OCI-M2 (cell line): ENCODE measurements around the gene FOXN1.

Experiments
- DNase-seq: peaks from one replicate; lab custom pipeline; 2025; ENCODE audit not compliant: unreplicated experiment; lab: John Stamatoyannopoulos, UW

FOXN1 gene

GRCh38 chr17:28477928-28478327, 28.2 kb upstream of the FOXN1 start:
- no peak for DNase-seq

- no peak for DNase-seq
Observed at GRCh38 chr17:28478712-28479615, 27.2 kb upstream of the FOXN1 start.

- no peak for DNase-seq
Observed at GRCh38 chr17:28480278-28480677, 25.9 kb upstream of the FOXN1 start.

GRCh38 chr17:28480799-28481571, 25.2 kb upstream of the FOXN1 start:
- no peak for DNase-seq

GRCh38 chr17:28482551-28483199, 23.5 kb upstream of the FOXN1 start:
- no peak for DNase-seq

- DNase-seq = no peak
Observed at GRCh38 chr17:28484296-28484695, 21.9 kb upstream of the FOXN1 start.

- DNase-seq = no peak
Observed at GRCh38 chr17:28485049-28485448, 21.1 kb upstream of the FOXN1 start.

- DNase-seq = no peak
Observed at GRCh38 chr17:28487881-28488532, 18.1 kb upstream of the FOXN1 start.

GRCh38 chr17:28488533-28489276, 17.4 kb upstream of the FOXN1 start:
- DNase-seq = no peak

- no peak for DNase-seq
Observed at GRCh38 chr17:28491286-28491685, 14.9 kb upstream of the FOXN1 start.

- no peak for DNase-seq
Observed at GRCh38 chr17:28491860-28492259, 14.3 kb upstream of the FOXN1 start.

GRCh38 chr17:28492352-28493310, 13.5 kb upstream of the FOXN1 start:
- DNase-seq = no peak

GRCh38 chr17:28493460-28493859, 12.7 kb upstream of the FOXN1 start:
- DNase-seq = no peak

- no peak for DNase-seq
Observed at GRCh38 chr17:28494445-28495188, 11.5 kb upstream of the FOXN1 start.

- DNase-seq = no peak
Observed at GRCh38 chr17:28495635-28496034, 10.5 kb upstream of the FOXN1 start.

- DNase-seq = no peak
Observed at GRCh38 chr17:28497931-28498330, 8.2 kb upstream of the FOXN1 start.

- DNase-seq = no peak
Observed at GRCh38 chr17:28498652-28499363, 7.3 kb upstream of the FOXN1 start.

GRCh38 chr17:28499364-28499664, 6.8 kb upstream of the FOXN1 start:
- DNase-seq = no peak
